ENCODE data around the gene KCNIP4. TPM values are rescaled to one million over a fixed set of nuclear protein-coding genes. Genes with fewer than 3 reads are reported as not detected.

The KCNIP4 gene
- total and polyA plus RNA-seq, 8 donors, result 0.05 TPM; not detected in 7

- intact Hi-C loops (cut with DNase I), result no loop called here
- no peak for ATAC-seq
- WGBS, 2 donors, result 53 to 74% methylated on average over 1 of the region's 1 CpG
- Histone ChIP-seq H3K36me3 (no peaks in the 10 kb centered on the region), H3K4me1 (no peaks in the 10 kb centered on the region), H3K27me3 (no peaks in the 10 kb centered on the region), H3K9me3 (no peaks in the 10 kb centered on the region), H3K27ac (no peak overlapping the region), H3K4me3 (no peak overlapping the region)
- DNase-seq, result no peak
- TF ChIP-seq CTCF (IDR thresholded peaks at IDR 0.05), result no peak
- FAIRE-seq, result no peak
These were observed 1078.1 kb downstream of the KCNIP4 start for GRCh38 chr4:20870436-20870835.

DNA sequence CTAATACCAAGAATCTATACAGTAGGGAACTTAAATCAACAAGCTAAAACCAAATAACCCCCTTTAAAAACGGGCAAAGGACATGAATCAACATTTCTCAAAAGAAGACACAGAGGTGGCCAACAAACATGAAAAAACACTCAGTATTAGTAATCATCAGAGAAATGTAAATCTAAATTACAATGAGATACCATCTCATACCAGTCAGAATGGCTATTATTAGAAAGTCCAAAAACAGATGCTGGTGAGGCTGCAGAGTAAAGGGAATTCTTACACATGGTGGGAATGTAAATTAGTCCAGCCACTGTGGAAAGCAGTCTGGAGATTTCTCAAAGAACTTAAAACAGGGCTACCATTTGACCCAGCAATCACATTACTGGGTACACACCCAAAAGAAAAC is 1080.5 kb downstream of the KCNIP4 start:
- intact Hi-C loops (cut with DNase I), result no loop called here
- H3K27me3 ChIP-seq, result no peaks in the 10 kb centered on the region
- no peak for FAIRE-seq
- no peak for DNase-seq
- no peaks in the 10 kb centered on the region for H3K4me1 ChIP-seq
- no peaks in the 10 kb centered on the region for H3K9me3 ChIP-seq
- TF ChIP-seq CTCF (IDR thresholded peaks at IDR 0.05), result no peak
- H3K27ac ChIP-seq, result no peak overlapping the region
- no peaks in the 10 kb centered on the region for H3K36me3 ChIP-seq
- ATAC-seq, result no peak
- 15 to 32% methylated on average over 1 of the region's 1 CpG for WGBS, 2 donors
- H3K4me3 ChIP-seq, result no peak overlapping the region

GRCh38 chr4:20860878-20861277 is 1087.7 kb downstream of the KCNIP4 start:
- H3K27ac ChIP-seq, result no peak overlapping the region
- ATAC-seq (no peak), FAIRE-seq (no peak), DNase-seq (no peak)
- 44 to 53% methylated on average over 3 of the region's 3 CpGs for WGBS, 2 donors
- H3K4me3 ChIP-seq, result no peak overlapping the region
- no peaks in the 10 kb centered on the region for H3K36me3 ChIP-seq
- no peaks in the 10 kb centered on the region for H3K4me1 ChIP-seq
- no peaks in the 10 kb centered on the region for H3K27me3 ChIP-seq
- TF ChIP-seq CTCF (IDR thresholded peaks at IDR 0.05), result no peak
- intact Hi-C loops (cut with DNase I), result no loop called here
- H3K9me3 ChIP-seq, result no peaks in the 10 kb centered on the region

- FAIRE-seq (no peak), ATAC-seq (no peak), DNase-seq (no peak)
- Histone ChIP-seq H3K27me3 (no peaks in the 10 kb centered on the region), H3K9me3 (no peaks in the 10 kb centered on the region), H3K4me3 (no peak overlapping the region), H3K4me1 (no peaks in the 10 kb centered on the region), H3K36me3 (no peaks in the 10 kb centered on the region), H3K27ac (no peak overlapping the region)
- intact Hi-C loops (cut with DNase I), result no loop called here
- WGBS, 2 donors, result 60 to 70% methylated on average over 8 of the region's 8 CpGs
- no peak for TF ChIP-seq CTCF (IDR thresholded peaks at IDR 0.05)
These were observed 1089.3 kb downstream of the KCNIP4 start for GRCh38 chr4:20859097-20859781.

- Histone ChIP-seq H3K9me3 (no peaks in the 10 kb centered on the region), H3K4me1 (no peaks in the 10 kb centered on the region), H3K27ac (no peak overlapping the region), H3K36me3 (no peaks in the 10 kb centered on the region), H3K4me3 (no peak overlapping the region), H3K27me3 (no peaks in the 10 kb centered on the region)
- intact Hi-C loops (cut with DNase I), result no loop called here
- ATAC-seq, result no peak
- WGBS, 2 donors, result 62 to 85% methylated on average over 5 of the region's 5 CpGs
- no peak for TF ChIP-seq CTCF (IDR thresholded peaks at IDR 0.05)
- DNase-seq, result no peak
- FAIRE-seq, result no peak
These were observed 1091.5 kb downstream of the KCNIP4 start for GRCh38 chr4:20857081-20857480.

Data from pancreas (tissue), 10 donors.